Measurements from ENCODE around the gene SURF4. TPM values are rescaled to one million over a fixed set of nuclear protein-coding genes. Genes with fewer than 3 reads are reported as not detected.
A peak's percentile ranks its signal among the peaks of the same experiment; 100 is the strongest.

The SURF4 gene
- polyA plus RNA-seq, 3 donors, result 61.4 to 175 (median 157) TPM

GRCh38 chr9:133347515-133347984 lies 28.3 kb downstream of the SURF4 start:
- no peak for TF ChIP-seq CTCF (IDR thresholded peaks at IDR 0.05)
- Histone ChIP-seq H3K36me3 (replicated peaks in 1 of 2; ENCODE audit: control insufficient read depth in 1 of 2, insufficient read depth in 2 of 2, low read length in 2 of 2) (peaks cover 74 to 76% of the 10 kb centered on the region in 2 donors), H2AFZ (ENCODE audit: insufficient read depth, low read depth, low read length, poor library complexity, severe bottlenecking) (peak overlapping the region; percentile 99), H4K20me1 (ENCODE audit: insufficient read depth, low read length) (peaks cover 56% of the 10 kb centered on the region), H3K27me3 (ENCODE audit: control insufficient read depth in 2 of 2, insufficient read depth in 2 of 2, low read length in 2 of 2) (no peaks in the 10 kb centered on the region), H3K9me3 (replicated peaks in 1 of 2; ENCODE audit: control insufficient read depth in 1 of 2, insufficient read depth in 1 of 2, low read length in 2 of 2) (no peaks in the 10 kb centered on the region), H3K4me3 (replicated peaks in 1 of 3; ENCODE audit: low read depth in 2 of 3, low read length in 3 of 3) (peak overlapping the region; percentile 92 to 100 (median 96)), H3K79me2 (ENCODE audit: insufficient read depth, low read length) (peaks cover 42% of the 10 kb centered on the region), H3K27ac (ENCODE audit: low read depth in 1 of 2, low read length in 2 of 2) (peak overlapping the region; percentile 87 to 98), H3K4me1 (ENCODE audit: control insufficient read depth in 1 of 2, insufficient read depth in 2 of 2, low read length in 2 of 2) (peaks cover 26 to 35% of the 10 kb centered on the region in 2 donors), H3K9ac (ENCODE audit: insufficient read depth, low read length, poor library complexity, severe bottlenecking) (peak overlapping the region; percentile 99), H3K4me2 (replicated peaks; ENCODE audit: extremely low read depth, low read length, poor library complexity, severe bottlenecking) (peak overlapping the region; percentile 97)
- intact Hi-C loops (cut with micrococcal nuclease), result no loop called here
- DNase-seq, result peak in 1 of 3 donors; percentile 40
- Mint-ChIP-seq H3K4me3 (peak overlapping the region; percentile 92 to 96), H3K9me3 (peaks cover 0 to 6% (median 0%) of the 10 kb centered on the region in 7 donors), H3K27ac (peak overlapping the region in 5 of 7 donors; percentile 90 to 96 (median 95)), H3K36me3 (peaks cover 68 to 77% of the 10 kb centered on the region in 2 donors), H3K27me3 (ENCODE audit: low read depth in 3 of 3) (no peaks in the 10 kb centered on the region), H3K4me1 (peaks cover 30% of the 10 kb centered on the region)
- 0% methylated on average over 14 of the region's 41 CpGs for WGBS (ENCODE audit: insufficient coverage)

- peak overlapping the region in 2 of 3 experiments; percentile 96 to 100 for H3K4me3 ChIP-seq (replicated peaks in 1 of 3; ENCODE audit: low read depth in 2 of 3, low read length in 3 of 3)
- Mint-ChIP-seq H3K36me3 (peaks cover 58 to 70% of the 10 kb centered on the region in 2 donors), H3K4me1 (peaks cover 43% of the 10 kb centered on the region), H3K4me3 (peak overlapping the region; percentile 92 to 96), H3K9me3 (peaks cover 0 to 6% (median 0%) of the 10 kb centered on the region in 7 donors), H3K27me3 (ENCODE audit: low read depth in 3 of 3) (no peaks in the 10 kb centered on the region), H3K27ac (peak overlapping the region in 1 of 7 donors; percentile 54)
- peaks cover 61 to 65% of the 10 kb centered on the region in 2 donors for H3K36me3 ChIP-seq (replicated peaks in 1 of 2; ENCODE audit: control insufficient read depth in 1 of 2, insufficient read depth in 2 of 2, low read length in 2 of 2)
- H3K9ac ChIP-seq (ENCODE audit: insufficient read depth, low read length, poor library complexity, severe bottlenecking), result peak overlapping the region; percentile 99
- 85% methylated on average over 12 of the region's 15 CpGs for WGBS (ENCODE audit: insufficient coverage)
- no peak overlapping the region for H2AFZ ChIP-seq (ENCODE audit: insufficient read depth, low read depth, low read length, poor library complexity, severe bottlenecking)
- TF ChIP-seq CTCF (IDR thresholded peaks at IDR 0.05), result no peak
- intact Hi-C loops (cut with micrococcal nuclease), result no loop called here
- peaks cover 44% of the 10 kb centered on the region for H4K20me1 ChIP-seq (ENCODE audit: insufficient read depth, low read length)
- H3K9me3 ChIP-seq (replicated peaks in 1 of 2; ENCODE audit: control insufficient read depth in 1 of 2, insufficient read depth in 1 of 2, low read length in 2 of 2), result no peaks in the 10 kb centered on the region
- DNase-seq, result no peak
- peaks cover 40 to 49% of the 10 kb centered on the region in 2 donors for H3K4me1 ChIP-seq (ENCODE audit: control insufficient read depth in 1 of 2, insufficient read depth in 2 of 2, low read length in 2 of 2)
- peak overlapping the region; percentile 97 for H3K4me2 ChIP-seq (replicated peaks; ENCODE audit: extremely low read depth, low read length, poor library complexity, severe bottlenecking)
- H3K27ac ChIP-seq (ENCODE audit: low read depth in 1 of 2, low read length in 2 of 2), result peak overlapping the region in 1 of 2 donors; percentile 69
- no peaks in the 10 kb centered on the region for H3K27me3 ChIP-seq (ENCODE audit: control insufficient read depth in 2 of 2, insufficient read depth in 2 of 2, low read length in 2 of 2)
- peaks cover 47% of the 10 kb centered on the region for H3K79me2 ChIP-seq (ENCODE audit: insufficient read depth, low read length)
Measured at GRCh38 chr9:133346021-133346785, 29.7 kb downstream of the SURF4 start.

Measured in CD14-positive monocyte (primary cell).